Stimulated activated CD4-positive, alpha-beta T cell treated with anti-CD3 and anti-CD28 coated beads, Interleukin-2, amount 100 ng/mL, for 24 hours (primary cell): ENCODE measurements around the gene WAS.

Experiments
- DNase-seq, 2 donors: peaks; one replicate each; pipeline ENCODE4 v3.0.0-alpha.2; 2020

The WAS gene

GRCh38 chrX:48714573-48714972 lies 31.0 kb downstream of the WAS start:
- DNase-seq: no peak

GRCh38 chrX:48715072-48715471 lies 31.5 kb downstream of the WAS start:
- DNase-seq: no peak

- DNase-seq: no peak
These were observed 32.4 kb downstream of the WAS start for GRCh38 chrX:48715876-48716502.

- DNase-seq: no peak
These were observed 36.4 kb downstream of the WAS start for GRCh38 chrX:48719958-48720357.

GRCh38 chrX:48720577-48721250 lies 37.1 kb downstream of the WAS start:
- DNase-seq: no peak

- DNase-seq: no peak
These were observed 38.3 kb downstream of the WAS start for GRCh38 chrX:48721916-48722315.

- DNase-seq: no peak
These were observed 43.0 kb downstream of the WAS start for GRCh38 chrX:48726596-48726995.

GRCh38 chrX:48728653-48729052 lies 45.1 kb downstream of the WAS start:
- DNase-seq: no peak

- DNase-seq: no peak
These were observed 52.7 kb downstream of the WAS start for GRCh38 chrX:48736303-48736702.

- DNase-seq: no peak
These were observed 53.2 kb downstream of the WAS start for GRCh38 chrX:48736878-48737212.

- DNase-seq: peak; percentile 82 to 84
These were observed 53.8 kb downstream of the WAS start for GRCh38 chrX:48737213-48737938.

- no peak for DNase-seq
These were observed 54.3 kb downstream of the WAS start for GRCh38 chrX:48737940-48738339.
